GM12878 (cell line): ENCODE data around the gene PTPRD. TPM values are rescaled to one million over a fixed set of nuclear protein-coding genes. Genes with fewer than 3 reads are reported as not detected.

Experiments
- ATAC-seq: fragments of 200-7000 bp; cut with Tn5 transposase; 3 replicates; pipeline ENCODE4 v1.9.1; 2020; ENCODE audit warnings: mild to moderate bottlenecking, moderate library complexity
- BruUV-seq: library from RNA; stranded (reverse); fragments of 400-500 nt; replicated peaks from 2 replicates; lab custom pipeline; 2021; lab: Mats Ljungman, UMichigan
- CTCF ChIA-PET: fragments of 300-600 bp; sonication (Branson Sonifier 250); formaldehyde crosslinking; extraction: SDS; loops from one replicate; lab custom pipeline; 2021; ENCODE audit warnings: inconsistent platforms; lab: Yijun Ruan, JAX
- POLR2A ChIA-PET: fragments of 350-600 bp; formaldehyde crosslinking; extraction: SDS; loops from one replicate; lab custom pipeline; 2021; ENCODE audit warnings: inconsistent platforms; lab: Charles Lee
- RAD21 ChIA-PET: fragments of 300-600 bp; sonication (Branson Sonifier 250); formaldehyde crosslinking; loops from one replicate; lab custom pipeline; 2023; ENCODE audit warnings: antibody characterized with exemption; ENCODE audit not compliant: unreplicated experiment; lab: Charles Lee
- SMC1A ChIA-PET: fragments of 300-600 bp; sonication (Branson Sonifier 250); formaldehyde crosslinking; loops from one replicate; lab custom pipeline; 2023; ENCODE audit not compliant: unreplicated experiment, uncharacterized antibody; lab: Charles Lee
- DNase-seq: peaks from one replicate; pipeline ENCODE4 v3.0.0-alpha.2; 2011; ENCODE audit warnings: low read depth, low spot score
- FAIRE-seq: peaks from 3 replicates; lab custom pipeline; 2011; peaks lifted over from hg19 to GRCh38; lab: Jason Lieb, UNC
- H2AFZ ChIP-seq: 2 replicates; pipeline ENCODE4 v1.6.0; 2011; ENCODE audit warnings: low read depth, low read length, control low read depth; ENCODE audit not compliant: control insufficient read depth
- H3K27ac ChIP-seq: 2 replicates; pipeline ENCODE4 v1.5.1; 2011; ENCODE audit warnings: control low read depth; ENCODE audit not compliant: control insufficient read depth, insufficient read depth
- H3K27me3 ChIP-seq, 2 experiments: replicated peaks in 1 of 2; 2 replicates each; pipeline versions ENCODE4 v1.6.0 to v1.6.1; 2011; ENCODE audit warnings: low read length in 1 of 2; ENCODE audit not compliant: control insufficient read depth in 2 of 2, insufficient read depth in 2 of 2
- H3K36me3 ChIP-seq, 2 experiments: 2 replicates each; pipeline ENCODE4 v1.5.1; 2011; ENCODE audit warnings: low read length in 1 of 2; ENCODE audit not compliant: control insufficient read depth in 2 of 2, insufficient read depth in 2 of 2
- H3K4me1 ChIP-seq: 2 replicates; pipeline ENCODE4 v1.6.1; 2011; ENCODE audit warnings: mild to moderate bottlenecking, low read length, moderate library complexity, mixed read lengths; ENCODE audit not compliant: control insufficient read depth, insufficient read depth
- H3K4me2 ChIP-seq: 2 replicates; pipeline ENCODE4 v1.6.0; 2011; ENCODE audit warnings: control low read depth; ENCODE audit not compliant: control insufficient read depth, insufficient read depth
- H3K4me3 ChIP-seq: fragments of 200-600 bp; sonication (generic); 2 replicates; pipeline ENCODE4 v1.5.1; 2016
- H3K79me2 ChIP-seq: 2 replicates; pipeline ENCODE4 v1.6.0; 2011; ENCODE audit warnings: low read length; ENCODE audit not compliant: control insufficient read depth, insufficient read depth
- H3K9ac ChIP-seq: 2 replicates; pipeline ENCODE4 v1.8.0; 2011; ENCODE audit warnings: low read length, control low read depth, mixed read lengths; ENCODE audit not compliant: control insufficient read depth, insufficient read depth
- H3K9me3 ChIP-seq: replicated peaks from 3 replicates; pipeline ENCODE4 v1.5.1; 2011; ENCODE audit warnings: mild to moderate bottlenecking, low read length; ENCODE audit not compliant: control insufficient read depth, insufficient read depth
- H4K20me1 ChIP-seq: 2 replicates; pipeline ENCODE4 v1.6.0; 2011; ENCODE audit not compliant: control insufficient read depth, insufficient read depth
- ATF2 ChIP-seq: IDR thresholded peaks from 2 replicates; pipeline ENCODE4 v1.6.1; 2012; ENCODE audit warnings: low read length, inconsistent platforms
- BHLHE40 ChIP-seq, 2 experiments: fragments of 450-650 bp in 1 of 2; IDR thresholded peaks; 2 replicates each; pipeline ENCODE4 v1.6.1; 2011 to 2017; ENCODE audit warnings: low read depth in 2 of 2, borderline replicate concordance in 1 of 2, improper control_type of control experiment in 1 of 2, low read length in 1 of 2, mild to moderate bottlenecking in 1 of 2
- CHD1 ChIP-seq: IDR thresholded peaks from 2 replicates; pipeline ENCODE4 v1.6.1; 2012; ENCODE audit warnings: low read depth, low read length, improper control_type of control experiment
- CREM ChIP-seq: IDR thresholded peaks from 2 replicates; pipeline ENCODE4 v1.6.1; 2014; ENCODE audit warnings: antibody characterized with exemption, low read depth
- E2F4 ChIP-seq: IDR thresholded peaks from 2 replicates; pipeline ENCODE4 v1.6.1; 2012; ENCODE audit warnings: low read depth, low read length, improper control_type of control experiment
- HCFC1 ChIP-seq: fragments of 150-350 bp; IDR thresholded peaks from 2 replicates; pipeline ENCODE4 v1.6.1; 2014; ENCODE audit warnings: low read length
- HDGF ChIP-seq: fragments of 450-650 bp; IDR thresholded peaks from 2 replicates; pipeline ENCODE4 v1.6.1; 2016; ENCODE audit warnings: antibody characterized with exemption
- IKZF1 ChIP-seq: fragments of 450-650 bp; conservative IDR thresholded peaks from 2 replicates; pipeline ENCODE4 v1.6.1; 2017; ENCODE audit warnings: antibody characterized with exemption, mild to moderate bottlenecking
- JUNB ChIP-seq: IDR thresholded peaks from 2 replicates; pipeline ENCODE4 v1.6.1; 2016; ENCODE audit warnings: antibody characterized with exemption, mild to moderate bottlenecking
- KLF5 ChIP-seq: fragments of 450-650 bp; IDR thresholded peaks from 2 replicates; pipeline ENCODE4 v1.6.1; 2014; ENCODE audit warnings: mild to moderate bottlenecking; ENCODE audit not compliant: partially characterized antibody
- MEF2A ChIP-seq: IDR thresholded peaks from 2 replicates; pipeline ENCODE4 v1.6.1; 2011; ENCODE audit warnings: low read depth, mild to moderate bottlenecking, low read length, moderate library complexity; ENCODE audit not compliant: insufficient read depth
- MYC ChIP-seq: IDR thresholded peaks from 2 replicates; pipeline ENCODE4 v1.6.1; 2011; ENCODE audit warnings: mild to moderate bottlenecking, low read length, moderate library complexity, inconsistent platforms; ENCODE audit not compliant: insufficient read depth, insufficient replicate concordance, insufficient read length, severe bottlenecking
- POLR2A ChIP-seq: IDR thresholded peaks from 2 replicates; pipeline ENCODE4 v1.6.1; 2011; ENCODE audit warnings: low read depth, mild to moderate bottlenecking, low read length
- SIN3A ChIP-seq: IDR thresholded peaks from 2 replicates; pipeline ENCODE4 v1.6.1; 2012; ENCODE audit warnings: low read depth, low read length, improper control_type of control experiment
- SMAD1 ChIP-seq: fragments of 450-650 bp; IDR thresholded peaks from 2 replicates; pipeline ENCODE4 v1.6.1; 2018; ENCODE audit warnings: mild to moderate bottlenecking, low read depth; ENCODE audit not compliant: partially characterized antibody
- SREBF1 ChIP-seq: IDR thresholded peaks from 2 replicates; pipeline ENCODE4 v1.6.1; 2012; ENCODE audit warnings: mild to moderate bottlenecking, low read length
- ZNF384 ChIP-seq: IDR thresholded peaks from 2 replicates; pipeline ENCODE4 v1.6.1; 2012; ENCODE audit warnings: low read depth, mild to moderate bottlenecking, low read length, improper control_type of control experiment, borderline replicate concordance
- WGBS: methylation state at CpG from one replicate; pipeline ENCODE4 v1.1.6; 2016; ENCODE audit warnings: low lambda C conversion rate; ENCODE audit not compliant: insufficient replicate concordance, insufficient coverage; ENCODE audit errors: missing lambda C conversion rate; 5-methylcytosine and 5-hydroxymethylcytosine counted together
- in situ Hi-C: fragments of 300-500 bp; cut with MboI; formaldehyde crosslinking; loops from 9 replicates; pipeline ENCODE4 v1.14.3; 2018; ENCODE audit warnings: mixed read lengths
- intact Hi-C: fragments of 100-400 bp; cut with micrococcal nuclease; formaldehyde crosslinking; loops from one replicate; pipeline ENCODE4 v1.14.2; 2022; ENCODE audit not compliant: unreplicated experiment
- polyA plus RNA-seq, 11 experiments: library from polyadenylated mRNA; depleted of rRNA in 4 of 11; unstranded in 6 of 11; stranded (reverse) in 5 of 11; fragments of >200 nt; fragmentation: Nextera tagmentation in 4 of 11; fragmentation: Illumina TruSeq in 1 of 11; extraction: Ambion mirVana in 4 of 11; extraction: Trizol in 1 of 11; gene quantifications; 1 replicate in 1 of 11; 2 replicates in 10 of 11; pipeline versions ENCODE4 v1.2.1 to v1.2.3, GENCODE V29; 2011 to 2016; ENCODE audit warnings: inconsistent platforms in 2 of 11, missing spikeins in 2 of 11, low read depth in 1 of 11
- total RNA-seq, 4 experiments: library from RNA; depleted of rRNA in 3 of 4; stranded (reverse); fragments of >200 nt in 3 of 4; fragmentation: Illumina TruSeq in 1 of 4; extraction: Trizol in 1 of 4; gene quantifications; 2 replicates each; pipeline versions ENCODE4 v1.2.1 to v1.2.3, GENCODE V29; 2013 to 2021
- TF ChIP-seq, protein P1 (sequence below): fragments of 450-650 bp; IDR thresholded peaks from 2 replicates; pipeline ENCODE4 v1.6.1; 2017; ENCODE audit warnings: mild to moderate bottlenecking, low read depth, inconsistent platforms; ENCODE audit not compliant: poor library complexity, severe bottlenecking

Gene PTPRD
- total and polyA plus RNA-seq, 10 of the 15 experiments (the other 5 are each of a cell fraction or from before 2014, with no cell fraction given) = under 0.01 to 0.05 (median 0.01) TPM; not detected in 7

GRCh38 chr9:9186086-9186485, 1426.7 kb downstream of the PTPRD start:
- Histone ChIP-seq H3K36me3 (no peaks in the 10 kb centered on the region), H3K27ac (no peak overlapping the region), H3K9me3 (no peaks in the 10 kb centered on the region), H3K4me3 (no peak overlapping the region), H3K79me2 (no peaks in the 10 kb centered on the region), H3K27me3 (no peaks in the 10 kb centered on the region), H3K4me1 (no peaks in the 10 kb centered on the region), H3K9ac (no peak overlapping the region), H4K20me1 (no peaks in the 10 kb centered on the region), H3K4me2 (no peak overlapping the region), H2AFZ (no peak overlapping the region)
- in situ Hi-C loops (no loop called here), intact Hi-C loops (no loop called here)
- no peak for FAIRE-seq
- WGBS = 6% methylated on average over 1 of the region's 1 CpG
- BruUV-seq = no TSS peak
- CTCF ChIA-PET = no interaction called here
- SMC1A ChIA-PET = no interaction called here
- RAD21 ChIA-PET = no interaction called here
- no peak for ATAC-seq
- no peak for DNase-seq
- POLR2A ChIA-PET = no interaction called here
- no peak for TF ChIP-seq HDGF
- TF ChIP-seq SMAD1 = no peak
- no peak for TF ChIP-seq E2F4
- no peak for TF ChIP-seq SIN3A
- TF ChIP-seq IKZF1 = no peak
- TF ChIP-seq, protein P1, sequence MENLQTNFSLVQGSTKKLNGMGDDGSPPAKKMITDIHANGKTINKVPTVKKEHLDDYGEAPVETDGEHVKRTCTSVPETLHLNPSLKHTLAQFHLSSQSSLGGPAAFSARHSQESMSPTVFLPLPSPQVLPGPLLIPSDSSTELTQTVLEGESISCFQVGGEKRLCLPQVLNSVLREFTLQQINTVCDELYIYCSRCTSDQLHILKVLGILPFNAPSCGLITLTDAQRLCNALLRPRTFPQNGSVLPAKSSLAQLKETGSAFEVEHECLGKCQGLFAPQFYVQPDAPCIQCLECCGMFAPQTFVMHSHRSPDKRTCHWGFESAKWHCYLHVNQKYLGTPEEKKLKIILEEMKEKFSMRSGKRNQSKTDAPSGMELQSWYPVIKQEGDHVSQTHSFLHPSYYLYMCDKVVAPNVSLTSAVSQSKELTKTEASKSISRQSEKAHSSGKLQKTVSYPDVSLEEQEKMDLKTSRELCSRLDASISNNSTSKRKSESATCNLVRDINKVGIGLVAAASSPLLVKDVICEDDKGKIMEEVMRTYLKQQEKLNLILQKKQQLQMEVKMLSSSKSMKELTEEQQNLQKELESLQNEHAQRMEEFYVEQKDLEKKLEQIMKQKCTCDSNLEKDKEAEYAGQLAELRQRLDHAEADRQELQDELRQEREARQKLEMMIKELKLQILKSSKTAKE = no peak
- TF ChIP-seq MYC = no peak
- no peak for TF ChIP-seq ZNF384
- TF ChIP-seq POLR2A = no peak
- TF ChIP-seq CREM = no peak
- TF ChIP-seq HCFC1 = no peak
- no peak for TF ChIP-seq ATF2
- no peak for TF ChIP-seq CHD1
- TF ChIP-seq JUNB = no peak
- TF ChIP-seq KLF5 = no peak
- no peak for TF ChIP-seq MEF2A
- TF ChIP-seq BHLHE40 (IDR thresholded peaks at IDR 0.05; ENCODE audit: borderline replicate concordance in 1 of 2, low read depth in 2 of 2, low read length in 1 of 2) = no peak
- TF ChIP-seq SREBF1 = no peak
